Prostate gland (tissue), 2 donors: ENCODE data around the gene C16orf86. TPM values are rescaled to one million over a fixed set of nuclear protein-coding genes. Genes with fewer than 3 reads are reported as not detected.

ENCODE experiments used
- DNase-seq: peaks from one replicate; pipeline ENCODE4 v3.0.0-alpha.2; 2019; ENCODE audit warnings: low spot score
- H3K27ac ChIP-seq, 2 donors: fragments of 200-600 bp; sonication (generic); 2 replicates each; pipeline ENCODE4 v1.5.1; 2017 to 2019
- H3K27me3 ChIP-seq: fragments of 200-600 bp; sonication (generic); replicated peaks from 2 replicates; pipeline ENCODE4 v1.5.1; 2019; ENCODE audit not compliant: insufficient read depth
- H3K36me3 ChIP-seq, 2 donors: fragments of 200-600 bp; sonication (generic); 1 replicate in 1 of 2; 2 replicates in 1 of 2; pipeline versions ENCODE4 v1.5.1 to v1.8.1; 2017 to 2019
- H3K4me1 ChIP-seq: fragments of 200-600 bp; sonication (generic); replicated peaks from 2 replicates; pipeline ENCODE4 v1.5.1; 2019
- H3K4me3 ChIP-seq, 2 donors: fragments of 200-600 bp; sonication (generic); 2 replicates each; pipeline ENCODE4 v1.5.1; 2017 to 2019
- H3K9me3 ChIP-seq: fragments of 200-600 bp; sonication (generic); 2 replicates; pipeline ENCODE4 v1.5.1; 2017
- POLR2A ChIP-seq: fragments of 450-650 bp; IDR thresholded peaks from one replicate; pipeline ENCODE4 v1.6.1; 2016; ENCODE audit warnings: antibody characterized with exemption, mild to moderate bottlenecking
- POLR2AphosphoS5 ChIP-seq: sonication (generic); formaldehyde crosslinking; IDR thresholded peaks from one replicate; pipeline ENCODE4 v1.6.1; 2017; ENCODE audit warnings: antibody characterized with exemption
- WGBS: methylation state at CpG from one replicate; pipeline ENCODE4 v1.1.5; 2018; 5-methylcytosine and 5-hydroxymethylcytosine counted together
- intact Hi-C: fragments of 100-400 bp; cut with DNase I; formaldehyde crosslinking; loops from one replicate; pipeline ENCODE4 v1.14.2; 2022
- total RNA-seq, 2 donors: library from RNA; depleted of rRNA; stranded (reverse); fragments of >200 nt; gene quantifications; one replicate each; pipeline ENCODE4 v1.1.0, GENCODE V29; 2016
- TF ChIP-seq, protein P1 (sequence below), 4 experiments: fragments of 200-600 bp in 2 of 4; fragments of 450-650 bp in 2 of 4; sonication (generic) in 2 of 4; IDR thresholded peaks; 1 replicate in 3 of 4; 2 replicates in 1 of 4; pipeline ENCODE4 v1.5.1; 2016 to 2019; ENCODE audit warnings: antibody characterized with exemption in 4 of 4, mild to moderate bottlenecking in 2 of 4, moderate library complexity in 2 of 4

C16orf86 gene
- total RNA-seq, 2 donors from 2014 or later, result 10.0 to 18.3 TPM

DNA sequence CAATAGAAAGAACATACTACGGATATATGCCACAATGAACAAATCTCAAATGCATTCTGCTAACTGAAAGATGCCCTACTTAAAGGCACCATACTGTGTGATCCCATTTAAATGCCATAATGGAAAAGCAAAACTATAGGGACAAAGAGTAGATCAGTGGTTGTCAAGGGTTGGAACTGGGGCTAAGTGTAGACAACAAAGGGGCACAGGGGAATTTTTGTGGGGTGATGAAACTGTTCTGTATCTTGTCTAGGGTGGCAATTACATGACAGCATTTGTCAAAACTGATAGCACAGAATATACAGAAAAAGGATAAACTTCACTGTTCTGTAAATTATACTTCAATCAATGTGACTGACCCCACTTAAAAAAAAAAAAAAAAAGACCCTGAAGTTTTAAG lies 34.8 kb downstream of the C16orf86 start:
- 100% methylated on average over 1 of the region's 1 CpG for WGBS
- Histone ChIP-seq H3K27me3 (no peaks in the 10 kb centered on the region), H3K4me3 (no peak overlapping the region), H3K27ac (no peak overlapping the region), H3K9me3 (no peaks in the 10 kb centered on the region), H3K4me1 (no peaks in the 10 kb centered on the region), H3K36me3 (no peaks in the 10 kb centered on the region)
- TF ChIP-seq, protein P1, sequence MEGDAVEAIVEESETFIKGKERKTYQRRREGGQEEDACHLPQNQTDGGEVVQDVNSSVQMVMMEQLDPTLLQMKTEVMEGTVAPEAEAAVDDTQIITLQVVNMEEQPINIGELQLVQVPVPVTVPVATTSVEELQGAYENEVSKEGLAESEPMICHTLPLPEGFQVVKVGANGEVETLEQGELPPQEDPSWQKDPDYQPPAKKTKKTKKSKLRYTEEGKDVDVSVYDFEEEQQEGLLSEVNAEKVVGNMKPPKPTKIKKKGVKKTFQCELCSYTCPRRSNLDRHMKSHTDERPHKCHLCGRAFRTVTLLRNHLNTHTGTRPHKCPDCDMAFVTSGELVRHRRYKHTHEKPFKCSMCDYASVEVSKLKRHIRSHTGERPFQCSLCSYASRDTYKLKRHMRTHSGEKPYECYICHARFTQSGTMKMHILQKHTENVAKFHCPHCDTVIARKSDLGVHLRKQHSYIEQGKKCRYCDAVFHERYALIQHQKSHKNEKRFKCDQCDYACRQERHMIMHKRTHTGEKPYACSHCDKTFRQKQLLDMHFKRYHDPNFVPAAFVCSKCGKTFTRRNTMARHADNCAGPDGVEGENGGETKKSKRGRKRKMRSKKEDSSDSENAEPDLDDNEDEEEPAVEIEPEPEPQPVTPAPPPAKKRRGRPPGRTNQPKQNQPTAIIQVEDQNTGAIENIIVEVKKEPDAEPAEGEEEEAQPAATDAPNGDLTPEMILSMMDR (IDR thresholded peaks at IDR 0.05), result no peak
- TF ChIP-seq POLR2A (no peak), POLR2AphosphoS5 (no peak)
- intact Hi-C loops, result no loop called here
- DNase-seq, result no peak

DNA sequence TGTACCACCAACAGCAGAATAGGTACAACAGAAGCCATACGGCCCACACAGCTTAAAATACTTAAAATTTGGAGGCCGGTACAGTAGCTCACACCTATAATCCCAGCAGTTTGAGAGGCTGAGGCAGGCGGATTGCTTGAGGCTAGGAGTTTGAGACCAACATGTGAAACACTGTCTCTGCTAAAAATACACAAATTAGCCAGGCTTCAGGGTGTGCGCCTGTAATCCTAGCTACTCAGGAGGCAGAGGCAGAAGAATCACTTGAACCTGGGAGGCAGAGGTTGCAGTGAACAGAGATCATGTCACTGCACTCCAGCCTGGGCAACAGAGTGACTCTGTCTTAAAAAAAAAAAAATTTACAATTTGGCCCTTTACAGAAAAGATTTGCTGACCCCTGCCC lies 35.5 kb downstream of the C16orf86 start:
- intact Hi-C loops, result no loop called here
- no peaks in the 10 kb centered on the region for H3K9me3 ChIP-seq
- TF ChIP-seq, protein P1 (IDR thresholded peaks at IDR 0.05), result no peak
- TF ChIP-seq POLR2A (no peak), POLR2AphosphoS5 (no peak)
- no peak overlapping the region for H3K27ac ChIP-seq
- no peak overlapping the region for H3K4me3 ChIP-seq
- H3K4me1 ChIP-seq, result no peaks in the 10 kb centered on the region
- H3K27me3 ChIP-seq, result no peaks in the 10 kb centered on the region
- no peaks in the 10 kb centered on the region for H3K36me3 ChIP-seq
- no peak for DNase-seq
- WGBS, result 89% methylated on average over 4 of the region's 4 CpGs

DNA sequence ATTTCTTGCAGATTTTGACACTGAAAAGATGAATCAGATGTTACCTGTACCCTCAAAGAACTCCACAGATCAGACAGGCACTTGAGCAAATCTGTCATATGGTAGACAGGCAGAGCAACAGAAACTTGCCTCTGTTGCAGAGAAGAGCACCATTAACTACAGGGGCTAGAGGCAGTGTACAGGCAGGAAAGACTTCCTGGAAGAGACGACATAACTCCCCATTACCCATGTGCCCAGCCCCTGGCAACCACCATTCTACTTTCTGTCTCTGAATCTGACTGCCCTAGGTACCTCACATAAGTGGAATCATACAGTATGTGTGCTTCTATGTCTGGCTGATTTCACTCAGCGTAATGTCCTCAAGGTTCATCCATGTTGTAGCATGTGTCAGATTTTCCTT lies 37.0 kb downstream of the C16orf86 start:
- intact Hi-C loops, result no loop called here
- H3K4me3 ChIP-seq, result no peak overlapping the region
- 75% methylated on average over 2 of the region's 2 CpGs for WGBS
- TF ChIP-seq POLR2AphosphoS5, result no peak
- TF ChIP-seq, protein P1 (IDR thresholded peaks at IDR 0.05), result no peak
- TF ChIP-seq POLR2A, result no peak
- no peaks in the 10 kb centered on the region for H3K4me1 ChIP-seq
- no peak for DNase-seq
- H3K9me3 ChIP-seq, result no peaks in the 10 kb centered on the region
- no peak overlapping the region for H3K27ac ChIP-seq
- H3K36me3 ChIP-seq, result no peaks in the 10 kb centered on the region
- no peaks in the 10 kb centered on the region for H3K27me3 ChIP-seq

DNA sequence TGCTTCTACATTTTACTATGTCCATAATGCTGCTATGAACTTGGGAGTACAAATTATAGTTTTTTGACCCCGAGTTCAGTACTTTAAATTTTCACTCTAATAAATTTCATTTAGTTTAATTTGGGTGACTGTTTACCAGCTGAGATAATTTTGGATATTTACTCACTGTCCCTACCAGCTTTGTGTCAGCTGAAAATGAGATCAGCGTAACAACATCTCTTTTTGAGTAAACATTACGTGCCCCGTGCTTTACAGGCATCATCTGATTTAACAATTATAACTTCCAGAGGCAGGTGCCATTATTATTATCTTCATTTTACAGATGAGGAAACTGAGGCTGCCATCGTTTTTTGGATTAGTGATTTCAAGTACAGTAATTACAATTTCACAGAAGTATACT lies 37.5 kb downstream of the C16orf86 start:
- H3K27ac ChIP-seq, result no peak overlapping the region
- WGBS, result 76% methylated on average over 5 of the region's 5 CpGs
- TF ChIP-seq, protein P1 (IDR thresholded peaks at IDR 0.05), result no peak
- TF ChIP-seq POLR2AphosphoS5 (no peak), POLR2A (no peak)
- intact Hi-C loops, result no loop called here
- no peak for DNase-seq
- H3K4me1 ChIP-seq, result no peaks in the 10 kb centered on the region
- no peaks in the 10 kb centered on the region for H3K9me3 ChIP-seq
- H3K4me3 ChIP-seq, result no peak overlapping the region
- no peaks in the 10 kb centered on the region for H3K27me3 ChIP-seq
- H3K36me3 ChIP-seq, result no peaks in the 10 kb centered on the region

DNA sequence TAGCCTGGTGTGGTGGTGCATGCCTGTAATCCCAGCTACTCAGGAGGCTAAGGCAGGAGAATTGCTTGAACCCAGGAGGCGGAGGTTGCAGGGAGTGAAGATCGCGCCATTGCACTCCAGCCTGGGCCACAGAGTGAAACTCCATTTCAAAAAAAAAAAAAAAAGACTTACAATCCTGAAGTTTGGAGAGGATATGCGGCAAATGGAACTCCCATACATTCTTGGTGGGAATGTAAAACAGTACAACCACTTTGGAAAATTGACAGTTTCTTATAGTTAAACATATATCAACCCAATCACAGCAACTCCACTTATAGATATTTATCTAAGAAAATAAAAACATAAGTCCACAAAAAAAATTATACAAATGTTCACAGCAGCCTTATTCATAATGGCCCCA lies 40.6 kb downstream of the C16orf86 start:
- intact Hi-C loops, result no loop called here
- Histone ChIP-seq H3K4me1 (no peaks in the 10 kb centered on the region), H3K9me3 (no peaks in the 10 kb centered on the region), H3K27me3 (no peaks in the 10 kb centered on the region), H3K4me3 (no peak overlapping the region), H3K27ac (no peak overlapping the region), H3K36me3 (no peaks in the 10 kb centered on the region)
- TF ChIP-seq POLR2A (no peak), POLR2AphosphoS5 (no peak)
- TF ChIP-seq, protein P1 (IDR thresholded peaks at IDR 0.05), result no peak
- 96% methylated on average over 4 of the region's 4 CpGs for WGBS
- DNase-seq, result no peak
